Transverse colon (tissue), 4 donors: ENCODE measurements around the gene CENPF. TPM values are rescaled to one million over a fixed set of nuclear protein-coding genes. Genes with fewer than 3 reads are reported as not detected.

ENCODE experiments used
- DNase-seq: peaks from one replicate; pipeline ENCODE4 v3.0.0-alpha.2; 2019
- H3K27ac ChIP-seq, 4 donors: fragments of 200-600 bp; sonication (generic); 2 replicates each; pipeline ENCODE4 v1.5.1; 2016 to 2018; ENCODE audit warnings: inconsistent platforms in 4 of 4
- H3K27me3 ChIP-seq: fragments of 200-600 bp; sonication (generic); 2 replicates; pipeline ENCODE4 v1.5.1; 2017; ENCODE audit warnings: inconsistent platforms
- H3K36me3 ChIP-seq, 4 donors: fragments of 200-600 bp; sonication (generic); 2 replicates each; pipeline ENCODE4 v1.5.1; 2017 to 2019; ENCODE audit warnings: inconsistent platforms in 4 of 4
- H3K4me1 ChIP-seq, 4 donors: fragments of 200-600 bp; sonication (generic); 2 replicates each; pipeline ENCODE4 v1.5.1; 2017 to 2020; ENCODE audit warnings: inconsistent platforms in 4 of 4
- H3K4me3 ChIP-seq, 4 donors: fragments of 200-600 bp; sonication (generic); 1 replicate in 1 of 4; 2 replicates in 3 of 4; pipeline versions ENCODE4 v1.5.1 to v1.6.1; 2017 to 2019; ENCODE audit warnings: inconsistent platforms in 4 of 4
- H3K9me3 ChIP-seq, 2 donors: fragments of 200-600 bp; sonication (generic); 2 replicates each; pipeline ENCODE4 v1.5.1; 2017 to 2019; ENCODE audit warnings: inconsistent platforms in 2 of 2
- EP300 ChIP-seq: sonication (generic); formaldehyde crosslinking; IDR thresholded peaks from one replicate; pipeline ENCODE4 v1.6.1; 2017; ENCODE audit warnings: antibody characterized with exemption, low read depth
- POLR2A ChIP-seq: fragments of 450-650 bp; IDR thresholded peaks from one replicate; pipeline ENCODE4 v1.6.1; 2016; ENCODE audit warnings: antibody characterized with exemption, mild to moderate bottlenecking, moderate library complexity
- POLR2AphosphoS5 ChIP-seq, 3 donors: sonication (generic); formaldehyde crosslinking; IDR thresholded peaks; one replicate each; pipeline ENCODE4 v1.6.1; 2016; ENCODE audit warnings: antibody characterized with exemption in 3 of 3
- WGBS, 2 donors: methylation state at CpG; one replicate each; pipeline ENCODE4 v1.1.5; 2018; ENCODE audit warnings: low coverage in 1 of 2; 5-methylcytosine and 5-hydroxymethylcytosine counted together
- in situ Hi-C, 4 donors: fragments of 200-750 bp; cut with MboI; loops; one replicate each; pipeline versions ENCODE4 v1.15.0 to v1.15.1; 2017; ENCODE audit warnings: low sequenced_read_pairs in 3 of 4, low pct_ligation_motif_present in 1 of 4, low pct_unique_long_range_greater_than_20kb in 1 of 4
- intact Hi-C: fragments of 100-400 bp; cut with DNase I; formaldehyde crosslinking; loops from one replicate; pipeline ENCODE4 v1.15.1; 2023; ENCODE audit warnings: low total_unique reads
- total RNA-seq, 4 donors: library from RNA; depleted of rRNA; stranded (reverse); fragments of >200 nt; gene quantifications; one replicate each; pipeline ENCODE4 v1.1.0, GENCODE V29; 2016
- TF ChIP-seq, protein P1 (sequence below), 5 experiments: fragments of 200-600 bp in 3 of 5; fragments of 450-650 bp in 2 of 5; sonication (generic) in 3 of 5; IDR thresholded peaks; 1 replicate in 2 of 5; 2 replicates in 3 of 5; pipeline ENCODE4 v1.5.1; 2016 to 2017; ENCODE audit warnings: antibody characterized with exemption in 5 of 5, inconsistent platforms in 3 of 5, mild to moderate bottlenecking in 2 of 5, moderate library complexity in 1 of 5

Gene CENPF
- total RNA-seq, 4 donors from 2014 or later = 1.5 to 49.8 (median 3.4) TPM

DNA sequence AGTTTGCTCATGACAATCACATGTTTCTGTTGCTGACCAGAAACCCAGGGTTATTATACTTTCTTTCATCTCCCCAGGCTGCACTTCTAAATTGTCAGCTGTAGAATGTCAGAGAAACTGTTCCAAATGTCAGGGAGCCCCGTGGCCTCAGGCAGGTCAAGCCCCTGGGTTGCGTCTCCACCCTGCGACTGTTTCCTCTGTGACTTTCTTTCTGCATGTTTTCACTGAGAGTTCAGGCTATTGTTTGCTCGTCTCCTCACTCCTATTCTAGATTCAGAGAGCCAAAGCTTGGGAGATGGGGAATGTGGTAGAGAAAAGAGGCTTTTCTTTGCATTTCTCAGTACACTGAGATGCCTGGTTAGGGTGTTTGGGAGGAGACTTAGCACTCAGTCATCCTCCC, 97.4 kb downstream of the CENPF start:
- in situ Hi-C loops (no loop called here), intact Hi-C loops (no loop called here)
- Histone ChIP-seq H3K4me3 (no peak overlapping the region), H3K27ac (no peak overlapping the region), H3K27me3 (no peaks in the 10 kb centered on the region), H3K36me3 (no peaks in the 10 kb centered on the region), H3K4me1 (no peaks in the 10 kb centered on the region), H3K9me3 (peaks cover 0 to 3% of the 10 kb centered on the region in 2 donors)
- no peak for DNase-seq
- TF ChIP-seq POLR2A (no peak), POLR2AphosphoS5 (IDR thresholded peaks at IDR 0.05) (no peak), EP300 (no peak)
- TF ChIP-seq, protein P1, sequence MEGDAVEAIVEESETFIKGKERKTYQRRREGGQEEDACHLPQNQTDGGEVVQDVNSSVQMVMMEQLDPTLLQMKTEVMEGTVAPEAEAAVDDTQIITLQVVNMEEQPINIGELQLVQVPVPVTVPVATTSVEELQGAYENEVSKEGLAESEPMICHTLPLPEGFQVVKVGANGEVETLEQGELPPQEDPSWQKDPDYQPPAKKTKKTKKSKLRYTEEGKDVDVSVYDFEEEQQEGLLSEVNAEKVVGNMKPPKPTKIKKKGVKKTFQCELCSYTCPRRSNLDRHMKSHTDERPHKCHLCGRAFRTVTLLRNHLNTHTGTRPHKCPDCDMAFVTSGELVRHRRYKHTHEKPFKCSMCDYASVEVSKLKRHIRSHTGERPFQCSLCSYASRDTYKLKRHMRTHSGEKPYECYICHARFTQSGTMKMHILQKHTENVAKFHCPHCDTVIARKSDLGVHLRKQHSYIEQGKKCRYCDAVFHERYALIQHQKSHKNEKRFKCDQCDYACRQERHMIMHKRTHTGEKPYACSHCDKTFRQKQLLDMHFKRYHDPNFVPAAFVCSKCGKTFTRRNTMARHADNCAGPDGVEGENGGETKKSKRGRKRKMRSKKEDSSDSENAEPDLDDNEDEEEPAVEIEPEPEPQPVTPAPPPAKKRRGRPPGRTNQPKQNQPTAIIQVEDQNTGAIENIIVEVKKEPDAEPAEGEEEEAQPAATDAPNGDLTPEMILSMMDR (IDR thresholded peaks at IDR 0.05) = no peak
- WGBS, 2 donors = 51% methylated on average over 4 of the region's 4 CpGs; no CpG with 5 or more reads in 1 of the 2 donors

DNA sequence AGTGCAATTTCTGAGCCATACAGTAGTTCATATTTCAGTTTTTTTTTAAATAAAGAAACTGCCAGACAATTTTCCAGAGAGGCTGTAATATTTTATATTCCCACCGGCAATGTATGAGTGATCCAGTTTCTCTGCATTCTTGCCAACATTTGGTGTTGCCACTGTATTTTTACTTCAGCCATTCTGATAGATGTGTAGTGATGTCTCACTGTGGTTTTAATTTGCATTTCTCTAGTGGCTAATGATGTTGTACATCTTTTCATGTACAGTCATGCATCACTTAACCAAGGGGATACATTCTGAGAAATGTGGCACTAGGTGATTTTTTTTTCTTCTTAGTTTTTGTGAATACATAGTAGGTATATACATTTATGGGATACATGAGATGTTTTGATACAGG, 99.6 kb downstream of the CENPF start:
- no peak for DNase-seq
- in situ Hi-C loops = no loop called here
- no peak for TF ChIP-seq EP300
- no peak for TF ChIP-seq POLR2AphosphoS5 (IDR thresholded peaks at IDR 0.05)
- TF ChIP-seq, protein P1 (IDR thresholded peaks at IDR 0.05) = no peak
- no peak for TF ChIP-seq POLR2A
- no peaks in the 10 kb centered on the region for H3K36me3 ChIP-seq
- no peaks in the 10 kb centered on the region for H3K27me3 ChIP-seq
- peaks cover 0 to 3% of the 10 kb centered on the region in 2 donors for H3K9me3 ChIP-seq
- intact Hi-C loops = no loop called here
- WGBS, 2 donors = 65 to 83% methylated on average over 1 of the region's 1 CpG
- no peak overlapping the region for H3K27ac ChIP-seq
- no peak overlapping the region for H3K4me3 ChIP-seq
- H3K4me1 ChIP-seq = no peaks in the 10 kb centered on the region

DNA sequence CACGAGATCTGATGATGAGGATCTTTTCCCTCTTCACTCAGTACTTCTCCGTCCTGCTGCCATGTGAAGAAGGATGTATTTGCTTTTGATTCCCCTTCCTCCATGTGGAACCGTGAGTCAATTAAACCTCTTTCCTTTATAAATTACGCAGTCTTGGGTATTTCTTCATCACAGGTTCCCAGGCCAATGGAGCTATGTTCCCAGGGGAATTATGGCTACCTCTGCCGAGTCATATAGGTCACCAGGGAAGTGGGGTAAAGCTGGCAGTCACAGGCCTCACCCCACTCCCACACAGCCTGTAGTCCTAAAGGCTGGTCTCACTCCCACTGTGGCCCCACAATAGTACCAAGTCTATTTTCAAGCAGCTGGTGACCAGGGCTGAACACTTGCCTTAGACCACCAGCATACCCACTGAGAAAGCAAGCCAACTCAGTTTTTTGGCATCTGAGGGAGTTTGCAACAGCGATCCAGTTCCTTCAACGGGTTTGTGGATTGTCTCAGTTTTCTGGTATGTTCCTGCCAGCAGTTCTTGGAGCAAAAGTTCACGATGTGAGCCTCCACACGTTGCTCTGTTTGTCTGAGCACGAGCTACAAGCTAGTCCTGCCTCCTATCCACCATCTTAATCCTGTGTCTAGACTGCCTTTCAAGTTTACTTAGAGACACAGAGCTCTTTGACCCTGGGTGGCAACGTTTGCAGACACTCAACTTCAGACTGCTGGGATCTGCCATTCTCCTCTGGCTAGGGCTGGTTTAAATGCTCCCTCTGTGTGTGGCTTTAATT, 104.5 kb downstream of the CENPF start:
- H3K27me3 ChIP-seq = no peaks in the 10 kb centered on the region
- DNase-seq = no peak
- H3K9me3 ChIP-seq = peaks cover 0 to 3% of the 10 kb centered on the region in 2 donors
- in situ Hi-C loops (no loop called here), intact Hi-C loops (no loop called here)
- no peaks in the 10 kb centered on the region for H3K36me3 ChIP-seq
- no peak overlapping the region for H3K27ac ChIP-seq
- no peaks in the 10 kb centered on the region for H3K4me1 ChIP-seq
- no peak for TF ChIP-seq POLR2AphosphoS5 (IDR thresholded peaks at IDR 0.05)
- H3K4me3 ChIP-seq = no peak overlapping the region
- 65 to 67% methylated on average over 9 to 11 of the region's 11 CpGs for WGBS, 2 donors

DNA sequence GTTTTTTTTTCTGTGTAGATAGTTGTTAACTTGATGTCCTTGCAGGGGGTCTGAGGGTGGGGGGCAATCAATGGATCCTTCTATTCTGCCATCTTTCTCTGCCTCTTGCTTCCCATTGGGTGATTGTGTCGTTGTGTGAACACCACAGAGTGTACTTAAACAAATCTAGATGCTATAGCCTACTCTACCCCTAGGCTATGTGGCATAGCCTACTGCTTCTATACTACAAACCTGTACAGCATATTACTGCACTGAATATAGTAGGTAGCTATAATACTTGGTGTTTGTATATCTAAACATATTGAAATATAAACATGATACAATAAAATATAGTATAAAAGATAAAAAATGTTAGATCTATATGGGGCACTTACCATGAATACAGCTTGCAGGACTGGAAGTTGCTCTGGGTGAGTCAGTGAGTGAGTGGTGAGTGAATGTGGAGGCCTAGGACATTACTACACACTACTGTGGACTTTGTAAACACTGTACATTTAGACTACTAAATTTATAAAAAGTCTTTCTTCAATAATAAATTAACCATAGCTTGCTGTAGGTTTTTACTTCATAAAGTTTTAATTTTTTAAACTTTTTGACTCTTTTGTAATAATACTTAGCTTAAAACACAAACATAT, 105.4 kb downstream of the CENPF start:
- intact Hi-C loops (no loop called here), in situ Hi-C loops (no loop called here)
- no peak overlapping the region for H3K27ac ChIP-seq
- H3K4me1 ChIP-seq = no peaks in the 10 kb centered on the region
- peaks cover 0 to 3% of the 10 kb centered on the region in 2 donors for H3K9me3 ChIP-seq
- 27 to 45% methylated on average over 1 of the region's 1 CpG for WGBS, 2 donors
- H3K27me3 ChIP-seq = no peaks in the 10 kb centered on the region
- no peak for DNase-seq
- no peak overlapping the region for H3K4me3 ChIP-seq
- H3K36me3 ChIP-seq = no peaks in the 10 kb centered on the region
- no peak for TF ChIP-seq POLR2AphosphoS5 (IDR thresholded peaks at IDR 0.05)
- TF ChIP-seq EP300 = no peak
- TF ChIP-seq POLR2A = no peak
- TF ChIP-seq, protein P1 (IDR thresholded peaks at IDR 0.05) = no peak
